Mononuclear cell (primary cell): ENCODE data around the gene CNOT3. TPM values are rescaled to one million over a fixed set of nuclear protein-coding genes. Genes with fewer than 3 reads are reported as not detected.

Experiments
- H3K27me3 ChIP-seq: 2 replicates; pipeline ENCODE4 v1.6.0; 2011; ENCODE audit warnings: low read length, control low read depth; ENCODE audit not compliant: insufficient read depth
- H3K4me1 ChIP-seq: 2 replicates; pipeline ENCODE4 v1.5.1; 2011; ENCODE audit warnings: mild to moderate bottlenecking, low read length, control low read depth; ENCODE audit not compliant: insufficient read depth
- H3K4me3 ChIP-seq: 2 replicates; pipeline ENCODE4 v1.5.1; 2011; ENCODE audit warnings: mild to moderate bottlenecking, low read length, moderate library complexity
- H3K9me3 ChIP-seq: 2 replicates; pipeline ENCODE4 v1.5.1; 2011; ENCODE audit warnings: low read depth, mild to moderate bottlenecking, control low read depth, low read length
- total RNA-seq: library from RNA; depleted of rRNA; stranded (reverse); fragments of >200 nt; gene quantifications from one replicate; pipeline ENCODE4 v1.2.3, GENCODE V29; 2012

Gene CNOT3
- total RNA-seq, 1 donor: 8.1 TPM

- peaks cover 4% of the 10 kb centered on the region for H3K4me1 ChIP-seq
- no peak overlapping the region for H3K4me3 ChIP-seq
- H3K27me3 ChIP-seq: no peaks in the 10 kb centered on the region
- no peaks in the 10 kb centered on the region for H3K9me3 ChIP-seq
Observed at GRCh38 chr19:54108496-54108895, 29.1 kb upstream of the CNOT3 start.

- no peaks in the 10 kb centered on the region for H3K27me3 ChIP-seq
- no peaks in the 10 kb centered on the region for H3K9me3 ChIP-seq
- H3K4me3 ChIP-seq: no peak overlapping the region
- peaks cover 12% of the 10 kb centered on the region for H3K4me1 ChIP-seq
Observed at GRCh38 chr19:54109651-54110050, 27.9 kb upstream of the CNOT3 start.

DNA sequence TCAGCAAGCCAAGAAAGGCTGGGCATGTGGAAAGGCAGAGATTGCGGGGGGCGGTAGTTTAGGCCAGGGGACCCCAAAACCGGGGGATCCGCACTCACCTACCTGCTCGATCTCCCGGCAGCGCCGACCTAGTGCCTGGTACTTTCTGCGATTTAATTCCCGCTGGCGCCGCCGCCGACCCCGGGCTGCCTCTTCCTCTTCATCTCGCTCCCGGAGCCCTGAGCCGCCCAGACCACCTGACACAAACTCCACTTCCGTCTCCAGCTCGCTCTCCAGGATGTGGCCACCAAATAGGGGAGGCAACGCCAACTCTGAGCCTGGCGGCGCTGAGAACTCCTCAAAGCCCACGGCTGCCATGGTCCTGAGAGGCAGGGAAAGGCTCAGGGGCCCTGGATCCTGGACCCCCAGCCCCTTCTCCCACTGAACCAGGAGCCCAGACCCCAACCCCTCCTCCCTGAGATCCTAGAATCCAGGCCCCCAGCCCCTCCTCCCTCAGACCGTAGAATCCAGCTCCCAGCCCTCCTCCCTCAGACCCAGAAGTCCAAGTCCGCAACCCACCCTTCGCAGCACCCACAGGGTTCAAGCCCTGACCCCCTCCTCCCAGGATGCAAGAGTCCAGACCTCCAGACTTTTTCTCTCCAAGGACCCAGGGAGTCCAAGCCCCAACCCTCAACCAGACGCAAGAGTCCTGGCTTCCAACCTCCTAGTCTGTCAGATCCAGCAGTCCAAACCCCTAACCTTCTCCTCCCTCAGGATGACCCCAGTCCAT is 23.0 kb upstream of the CNOT3 start:
- Histone ChIP-seq H3K4me1 (peaks cover 27% of the 10 kb centered on the region), H3K27me3 (no peaks in the 10 kb centered on the region), H3K4me3 (peak overlapping the region; percentile 70), H3K9me3 (no peaks in the 10 kb centered on the region)

DNA sequence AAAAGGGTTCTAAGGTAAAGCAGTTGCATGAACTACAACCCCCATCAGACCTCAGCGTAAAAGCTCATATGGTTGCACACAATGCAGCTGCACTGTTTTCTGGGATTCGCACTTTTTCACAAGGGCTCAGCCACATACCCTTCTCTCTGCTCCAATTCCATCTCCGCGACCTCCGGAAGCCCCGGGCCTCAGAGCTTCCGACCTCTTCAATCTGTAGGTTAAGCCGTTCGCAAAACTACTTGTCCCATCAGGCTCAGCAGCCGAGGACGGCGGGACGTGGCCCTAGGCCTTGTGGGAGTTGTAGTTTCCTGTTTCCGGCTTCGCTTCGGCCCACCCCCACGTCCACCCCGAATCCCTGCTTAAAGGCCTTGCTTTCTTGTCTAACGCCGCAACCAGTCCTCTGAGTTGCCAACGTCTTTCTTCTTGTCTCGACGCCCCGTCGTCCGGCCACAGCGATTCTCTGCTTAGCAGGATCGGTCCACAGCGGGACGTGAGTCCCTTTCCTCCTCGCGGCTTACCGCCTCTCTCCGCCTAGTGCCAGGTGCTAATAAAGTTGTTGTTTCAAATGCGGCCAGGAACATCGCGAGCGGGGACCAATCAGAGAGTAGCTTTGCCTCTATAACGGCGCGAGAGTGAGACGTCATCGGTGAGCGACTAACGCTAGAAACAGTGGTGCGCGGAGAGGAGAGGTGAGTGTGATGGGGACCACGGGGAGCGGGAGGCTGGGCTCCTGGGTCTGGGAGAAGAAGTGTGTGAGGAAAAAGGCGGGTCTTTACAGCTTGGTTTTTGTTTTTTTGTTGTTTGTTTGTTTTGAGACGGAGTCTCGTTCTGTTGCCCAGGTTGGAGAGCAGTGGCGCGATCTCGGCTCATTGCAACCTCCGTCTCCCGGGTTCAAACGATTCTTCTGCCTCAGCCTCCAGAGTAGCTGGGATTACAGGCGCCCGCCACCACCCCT is 22.2 kb upstream of the CNOT3 start, which contains the start of the genes PRPF31 and TFPT:
Gene PRPF31, plus strand, starts transcription at position 646 of the 955 bp plus-strand sequence. CDS start 2,525 bp downstream, outside the sequence.
Gene TFPT, minus strand, starts transcription at position 549 of the 955 bp plus-strand sequence. Its CDS starts 388 bp downstream, at position 161.
- Histone ChIP-seq H3K4me3 (peak within 1 kb of the TSS; percentile 70), H3K27me3 (no peaks in the 10 kb centered on the region), H3K4me1 (peaks cover 27% of the 10 kb centered on the region), H3K9me3 (no peaks in the 10 kb centered on the region)

GRCh38 chr19:54121259-54121658 is 16.3 kb upstream of the CNOT3 start:
- Histone ChIP-seq H3K9me3 (no peaks in the 10 kb centered on the region), H3K4me3 (no peak overlapping the region), H3K4me1 (peaks cover 7% of the 10 kb centered on the region), H3K27me3 (no peaks in the 10 kb centered on the region)

- no peaks in the 10 kb centered on the region for H3K27me3 ChIP-seq
- no peaks in the 10 kb centered on the region for H3K4me1 ChIP-seq
- H3K4me3 ChIP-seq: no peak overlapping the region
- no peaks in the 10 kb centered on the region for H3K9me3 ChIP-seq
Observed at GRCh38 chr19:54123682-54124081, 13.9 kb upstream of the CNOT3 start.

- Histone ChIP-seq H3K4me3 (no peak overlapping the region), H3K9me3 (no peaks in the 10 kb centered on the region), H3K27me3 (no peaks in the 10 kb centered on the region), H3K4me1 (no peaks in the 10 kb centered on the region)
Observed at GRCh38 chr19:54124393-54124792, 13.2 kb upstream of the CNOT3 start.

GRCh38 chr19:54125713-54126112 is 11.8 kb upstream of the CNOT3 start:
- Histone ChIP-seq H3K4me1 (no peaks in the 10 kb centered on the region), H3K27me3 (no peaks in the 10 kb centered on the region), H3K9me3 (no peaks in the 10 kb centered on the region), H3K4me3 (no peak overlapping the region)

GRCh38 chr19:54127688-54128440 is 9.7 kb upstream of the CNOT3 start:
- Histone ChIP-seq H3K27me3 (no peaks in the 10 kb centered on the region), H3K4me3 (no peak overlapping the region), H3K4me1 (no peaks in the 10 kb centered on the region), H3K9me3 (no peaks in the 10 kb centered on the region)

GRCh38 chr19:54128441-54128725 is 9.2 kb upstream of the CNOT3 start:
- Histone ChIP-seq H3K4me1 (no peaks in the 10 kb centered on the region), H3K4me3 (no peak overlapping the region), H3K27me3 (no peaks in the 10 kb centered on the region), H3K9me3 (no peaks in the 10 kb centered on the region)

GRCh38 chr19:54128796-54129616 is 8.6 kb upstream of the CNOT3 start:
- Histone ChIP-seq H3K4me3 (no peak overlapping the region), H3K9me3 (no peaks in the 10 kb centered on the region), H3K4me1 (no peaks in the 10 kb centered on the region), H3K27me3 (no peaks in the 10 kb centered on the region)

DNA sequence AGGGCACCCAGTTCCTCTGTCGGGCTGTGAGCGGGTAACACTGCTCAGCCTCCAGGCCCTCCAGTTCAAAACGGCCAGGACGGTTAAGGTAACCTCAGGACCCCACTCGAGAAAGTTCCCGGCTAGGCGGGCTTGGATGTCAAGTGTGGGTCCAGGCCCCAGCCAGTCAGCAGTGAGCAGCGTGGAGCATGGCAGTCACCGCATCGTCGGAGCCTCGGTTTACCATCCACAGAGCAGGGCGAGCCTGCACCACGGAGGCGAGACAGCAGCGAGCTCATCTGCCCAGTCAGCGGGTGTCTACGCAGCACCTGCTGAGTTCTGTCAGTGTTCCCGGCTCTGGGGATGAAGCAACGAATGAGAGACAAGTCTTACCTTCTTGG is 8.0 kb upstream of the CNOT3 start:
- H3K9me3 ChIP-seq: no peaks in the 10 kb centered on the region
- H3K4me1 ChIP-seq: no peaks in the 10 kb centered on the region
- no peaks in the 10 kb centered on the region for H3K27me3 ChIP-seq
- H3K4me3 ChIP-seq: no peak overlapping the region

DNA sequence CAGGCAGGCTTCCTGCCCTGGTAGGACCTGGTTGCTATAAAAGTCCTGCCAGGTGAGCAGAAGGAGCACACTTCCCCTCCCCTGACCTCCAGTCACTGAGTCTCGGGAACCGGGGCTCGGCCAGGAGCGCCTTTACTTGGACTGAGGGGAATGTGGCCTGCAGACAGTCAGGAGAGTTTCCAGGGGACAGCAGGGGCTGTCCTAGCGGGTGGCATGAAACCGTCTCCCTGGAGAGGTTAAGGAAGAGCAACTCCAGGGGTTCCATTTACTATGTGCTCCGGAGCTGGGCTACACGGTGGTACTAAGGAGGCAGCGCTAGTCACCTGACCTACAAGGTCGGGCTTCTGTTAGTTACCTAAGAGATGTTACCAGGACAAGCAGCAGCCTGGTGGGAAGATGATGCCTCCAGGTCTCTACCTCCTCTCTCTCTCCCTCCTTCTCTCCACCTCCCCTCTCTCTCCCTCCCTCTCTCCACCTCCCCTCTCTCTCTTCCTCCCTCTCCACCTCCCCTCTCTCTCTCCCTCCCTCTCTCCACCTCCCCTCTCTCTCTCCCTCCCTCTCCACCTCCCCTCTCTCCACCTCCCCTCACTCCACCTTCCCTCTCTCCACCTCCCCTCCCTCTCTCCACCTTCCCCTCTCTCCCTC is 4.1 kb upstream of the CNOT3 start:
- Histone ChIP-seq H3K4me1 (peaks cover 16% of the 10 kb centered on the region), H3K4me3 (no peak overlapping the region), H3K9me3 (no peaks in the 10 kb centered on the region), H3K27me3 (no peaks in the 10 kb centered on the region)
